Prostate gland (tissue), 2 donors: ENCODE measurements around the gene RAN. TPM values are rescaled to one million over a fixed set of nuclear protein-coding genes. Genes with fewer than 3 reads are reported as not detected.

Experiments used
- DNase-seq: peaks from one replicate; pipeline ENCODE4 v3.0.0-alpha.2; 2019; ENCODE audit warnings: low spot score
- H3K27ac ChIP-seq, 2 donors: fragments of 200-600 bp; sonication (generic); 2 replicates each; pipeline ENCODE4 v1.5.1; 2017 to 2019
- H3K27me3 ChIP-seq: fragments of 200-600 bp; sonication (generic); replicated peaks from 2 replicates; pipeline ENCODE4 v1.5.1; 2019; ENCODE audit not compliant: insufficient read depth
- H3K36me3 ChIP-seq, 2 donors: fragments of 200-600 bp; sonication (generic); 1 replicate in 1 of 2; 2 replicates in 1 of 2; pipeline versions ENCODE4 v1.5.1 to v1.8.1; 2017 to 2019
- H3K4me1 ChIP-seq: fragments of 200-600 bp; sonication (generic); replicated peaks from 2 replicates; pipeline ENCODE4 v1.5.1; 2019
- H3K4me3 ChIP-seq, 2 donors: fragments of 200-600 bp; sonication (generic); 2 replicates each; pipeline ENCODE4 v1.5.1; 2017 to 2019
- H3K9me3 ChIP-seq: fragments of 200-600 bp; sonication (generic); 2 replicates; pipeline ENCODE4 v1.5.1; 2017
- POLR2A ChIP-seq: fragments of 450-650 bp; IDR thresholded peaks from one replicate; pipeline ENCODE4 v1.6.1; 2016; ENCODE audit warnings: antibody characterized with exemption, mild to moderate bottlenecking
- POLR2AphosphoS5 ChIP-seq: sonication (generic); formaldehyde crosslinking; IDR thresholded peaks from one replicate; pipeline ENCODE4 v1.6.1; 2017; ENCODE audit warnings: antibody characterized with exemption
- WGBS: methylation state at CpG from one replicate; pipeline ENCODE4 v1.1.5; 2018; 5-methylcytosine and 5-hydroxymethylcytosine counted together
- intact Hi-C: fragments of 100-400 bp; cut with DNase I; formaldehyde crosslinking; loops from one replicate; pipeline ENCODE4 v1.14.2; 2022
- small RNA-seq, 2 donors: library from RNA; depleted of rRNA; stranded (forward); fragments of <200 nt; gene quantifications; one replicate each; pipeline ENCODE3, GENCODE V24; 2016
- total RNA-seq, 2 donors: library from RNA; depleted of rRNA; stranded (reverse); fragments of >200 nt; gene quantifications; one replicate each; pipeline ENCODE4 v1.1.0, GENCODE V29; 2016
- TF ChIP-seq, protein P1 (sequence below), 4 experiments: fragments of 200-600 bp in 2 of 4; fragments of 450-650 bp in 2 of 4; sonication (generic) in 2 of 4; IDR thresholded peaks; 1 replicate in 3 of 4; 2 replicates in 1 of 4; pipeline ENCODE4 v1.5.1; 2016 to 2019; ENCODE audit warnings: antibody characterized with exemption in 4 of 4, mild to moderate bottlenecking in 2 of 4, moderate library complexity in 2 of 4

The RAN gene
- total RNA-seq, 2 donors from 2014 or later: 131 to 220 TPM

GRCh38 chr12:130925666-130926015, 53.8 kb downstream of the RAN start:
- no peaks in the 10 kb centered on the region for H3K27me3 ChIP-seq
- H3K27ac ChIP-seq: peak overlapping the region in 1 of 2 donors; percentile 18
- intact Hi-C loops: no loop called here
- H3K4me3 ChIP-seq: no peak overlapping the region
- H3K9me3 ChIP-seq: no peaks in the 10 kb centered on the region
- no peaks in the 10 kb centered on the region for H3K36me3 ChIP-seq
- 45% methylated on average over 7 of the region's 7 CpGs for WGBS
- no peak for DNase-seq
- TF ChIP-seq POLR2A: no peak
- peak; percentile 53 for TF ChIP-seq POLR2AphosphoS5
- TF ChIP-seq, protein P1, sequence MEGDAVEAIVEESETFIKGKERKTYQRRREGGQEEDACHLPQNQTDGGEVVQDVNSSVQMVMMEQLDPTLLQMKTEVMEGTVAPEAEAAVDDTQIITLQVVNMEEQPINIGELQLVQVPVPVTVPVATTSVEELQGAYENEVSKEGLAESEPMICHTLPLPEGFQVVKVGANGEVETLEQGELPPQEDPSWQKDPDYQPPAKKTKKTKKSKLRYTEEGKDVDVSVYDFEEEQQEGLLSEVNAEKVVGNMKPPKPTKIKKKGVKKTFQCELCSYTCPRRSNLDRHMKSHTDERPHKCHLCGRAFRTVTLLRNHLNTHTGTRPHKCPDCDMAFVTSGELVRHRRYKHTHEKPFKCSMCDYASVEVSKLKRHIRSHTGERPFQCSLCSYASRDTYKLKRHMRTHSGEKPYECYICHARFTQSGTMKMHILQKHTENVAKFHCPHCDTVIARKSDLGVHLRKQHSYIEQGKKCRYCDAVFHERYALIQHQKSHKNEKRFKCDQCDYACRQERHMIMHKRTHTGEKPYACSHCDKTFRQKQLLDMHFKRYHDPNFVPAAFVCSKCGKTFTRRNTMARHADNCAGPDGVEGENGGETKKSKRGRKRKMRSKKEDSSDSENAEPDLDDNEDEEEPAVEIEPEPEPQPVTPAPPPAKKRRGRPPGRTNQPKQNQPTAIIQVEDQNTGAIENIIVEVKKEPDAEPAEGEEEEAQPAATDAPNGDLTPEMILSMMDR (IDR thresholded peaks at IDR 0.05): no peak
- H3K4me1 ChIP-seq: no peaks in the 10 kb centered on the region

Small RNAs within 50 kb of the gene (small RNA-seq; reads per million reads assigned to genes)
- gene RF00019 (0 reads per million in 2 donors), gene RNU6-1077P (0 reads per million in 2 donors)

Other genes with a start within 250 kb of the RAN start
- 1 to 10 TPM in 1 of 2 donors, under 1 TPM in 1; 0.96 to 7.0 TPM for gene RIMBP2, start 155.8 kb upstream of the RAN start, total RNA-seq
- 10 to 100 TPM in 1 of 2 donors, 1 to 10 TPM in 1; 5.3 to 11.5 TPM for gene STX2, start 32.8 kb upstream of the RAN start, total RNA-seq
- 10 to 100 TPM in 1 of 2 donors, 1 to 10 TPM in 1; 4.3 to 20.9 TPM for gene ADGRD1, start 81.8 kb downstream of the RAN start, total RNA-seq